Measurements from ENCODE around the gene C3orf18. TPM values are rescaled to one million over a fixed set of nuclear protein-coding genes. Genes with fewer than 3 reads are reported as not detected.

The C3orf18 gene
- total RNA-seq, 2 donors from 2014 or later = 2.4 to 2.9 TPM

DNA sequence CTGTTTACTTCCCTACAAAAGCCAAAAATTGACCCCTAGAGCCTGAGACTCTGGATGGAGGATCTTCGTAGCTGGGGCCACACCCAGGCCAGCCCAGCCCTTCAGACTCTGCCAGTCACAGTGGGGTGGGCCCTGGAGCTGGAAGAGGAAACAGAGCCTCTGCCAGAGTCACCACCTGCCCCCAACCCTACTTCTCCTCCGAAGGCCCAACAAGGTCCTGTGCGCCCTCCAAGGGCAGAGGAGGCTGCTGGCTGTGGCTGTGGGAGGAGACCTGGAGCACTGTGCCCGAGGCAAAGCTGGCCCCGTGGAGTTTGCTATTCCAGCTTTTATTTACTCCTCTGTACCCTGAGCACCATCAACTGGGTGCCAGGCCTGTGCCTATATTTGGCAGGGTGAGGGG, 25.0 kb upstream of the C3orf18 start:
- Histone ChIP-seq H3K4me1 (peaks cover 6% of the 10 kb centered on the region), H3K4me3 (no peak overlapping the region), H3K9me3 (no peaks in the 10 kb centered on the region), H3K9ac (ENCODE audit: low read depth in 2 of 2, low read length in 2 of 2) (peak overlapping the region in 1 of 2 donors; percentile 51), H3K27ac (no peak overlapping the region), H3K36me3 (no peaks in the 10 kb centered on the region), H3K27me3 (no peaks in the 10 kb centered on the region)
- intact Hi-C loops (cut with DNase I) = no loop called here
- TF ChIP-seq CTCF (IDR thresholded peaks at IDR 0.05) = no peak
- no peak for DNase-seq

- Histone ChIP-seq H3K9ac (ENCODE audit: low read depth in 2 of 2, low read length in 2 of 2) (peak overlapping the region in 1 of 2 donors; percentile 21), H3K4me1 (peaks cover 6% of the 10 kb centered on the region), H3K4me3 (no peak overlapping the region), H3K9me3 (no peaks in the 10 kb centered on the region), H3K36me3 (no peaks in the 10 kb centered on the region), H3K27me3 (no peaks in the 10 kb centered on the region), H3K27ac (no peak overlapping the region)
- no peak for TF ChIP-seq CTCF (IDR thresholded peaks at IDR 0.05)
- intact Hi-C loops (cut with DNase I) = no loop called here
- no peak for DNase-seq
These were observed 23.7 kb upstream of the C3orf18 start for GRCh38 chr3:50591196-50591741.

GRCh38 chr3:50588759-50589433, 21.3 kb upstream of the C3orf18 start:
- H3K4me3 ChIP-seq = no peak overlapping the region
- no peaks in the 10 kb centered on the region for H3K36me3 ChIP-seq
- H3K4me1 ChIP-seq = peaks cover 6% of the 10 kb centered on the region
- H3K27me3 ChIP-seq = no peaks in the 10 kb centered on the region
- intact Hi-C loops (cut with DNase I) = no loop called here
- H3K9me3 ChIP-seq = no peaks in the 10 kb centered on the region
- no peak for TF ChIP-seq CTCF (IDR thresholded peaks at IDR 0.05)
- H3K27ac ChIP-seq = no peak overlapping the region
- no peak for DNase-seq
- no peak overlapping the region for H3K9ac ChIP-seq (ENCODE audit: low read depth in 2 of 2, low read length in 2 of 2)

DNA sequence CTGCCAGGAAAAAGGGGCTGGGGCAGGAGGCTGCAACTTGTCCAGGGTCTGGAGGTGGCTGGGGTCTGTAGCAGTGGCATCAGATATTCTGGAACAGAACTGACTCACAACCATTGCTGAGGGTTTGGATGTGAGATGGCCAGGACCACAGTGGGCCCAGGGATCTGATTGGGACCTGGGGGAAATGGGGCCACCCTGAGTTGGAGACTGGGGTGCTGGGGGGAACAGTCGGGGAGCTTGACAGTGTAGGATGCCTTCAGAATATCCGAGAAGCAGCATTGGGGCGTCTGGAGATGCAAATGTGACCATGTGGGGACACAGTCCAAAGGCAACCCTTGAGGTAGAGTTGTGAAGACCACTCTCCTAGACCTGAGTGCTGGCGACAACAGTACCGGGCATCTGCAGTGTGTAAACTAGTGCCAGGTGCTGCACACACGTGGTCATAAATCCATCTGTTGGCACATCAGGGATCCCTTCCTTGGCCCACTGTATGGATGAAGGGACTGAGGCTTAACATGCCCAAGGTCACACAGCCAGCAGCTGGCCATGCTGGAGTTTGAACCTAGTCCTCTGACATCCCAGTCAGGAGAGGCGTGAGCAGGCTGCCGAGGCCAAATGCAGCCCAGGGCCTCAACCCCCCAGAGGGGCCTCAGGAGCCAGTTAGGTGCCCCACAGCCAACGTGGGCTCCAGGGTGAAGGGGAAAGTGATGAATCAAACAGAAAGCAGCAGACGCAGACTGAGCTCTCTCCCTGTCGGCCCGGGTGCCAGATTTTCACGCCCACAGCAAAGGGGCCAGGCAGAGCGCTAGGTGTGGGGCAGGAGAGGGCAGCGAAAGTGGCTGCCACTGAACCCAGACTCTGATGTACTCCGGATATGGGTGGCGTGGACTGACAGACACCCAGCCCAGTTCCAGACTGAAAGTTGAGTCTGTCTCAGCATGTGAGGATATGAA, 20.5 kb upstream of the C3orf18 start:
- Histone ChIP-seq H3K27me3 (no peaks in the 10 kb centered on the region), H3K9ac (ENCODE audit: low read depth in 2 of 2, low read length in 2 of 2) (no peak overlapping the region), H3K4me1 (peaks cover 6% of the 10 kb centered on the region), H3K36me3 (no peaks in the 10 kb centered on the region), H3K9me3 (no peaks in the 10 kb centered on the region), H3K27ac (no peak overlapping the region), H3K4me3 (no peak overlapping the region)
- DNase-seq = no peak
- intact Hi-C loops (cut with DNase I) = no loop called here
- TF ChIP-seq CTCF (IDR thresholded peaks at IDR 0.05) = no peak

DNA sequence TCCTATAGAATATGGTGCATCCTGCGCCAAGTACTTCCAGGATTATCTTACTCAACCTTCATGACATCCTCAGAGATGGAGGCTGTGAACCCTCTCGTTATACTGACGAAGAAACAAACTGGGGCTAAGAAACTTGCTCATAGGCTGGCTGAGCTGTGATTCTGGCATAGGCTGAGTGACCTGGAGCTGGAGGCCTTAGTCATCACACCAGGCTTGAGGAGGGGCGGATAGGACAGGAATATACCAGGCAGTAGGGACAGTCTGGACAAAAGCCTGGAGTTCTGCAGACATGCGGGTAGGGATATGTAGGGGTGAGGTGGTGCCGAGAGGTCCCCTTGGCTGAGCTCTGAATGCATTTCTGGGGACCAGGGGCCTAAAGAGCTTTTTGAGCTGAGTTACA, 19.8 kb upstream of the C3orf18 start:
- H3K27me3 ChIP-seq = no peaks in the 10 kb centered on the region
- no peak for TF ChIP-seq CTCF (IDR thresholded peaks at IDR 0.05)
- peaks cover 2% of the 10 kb centered on the region for H3K4me1 ChIP-seq
- H3K4me3 ChIP-seq = no peak overlapping the region
- DNase-seq = no peak
- intact Hi-C loops (cut with DNase I) = no loop called here
- no peak overlapping the region for H3K9ac ChIP-seq (ENCODE audit: low read depth in 2 of 2, low read length in 2 of 2)
- no peaks in the 10 kb centered on the region for H3K9me3 ChIP-seq
- no peaks in the 10 kb centered on the region for H3K36me3 ChIP-seq
- no peak overlapping the region for H3K27ac ChIP-seq
